ENCODE results near the gene CSNK2B.
"Not testable (repeated sequence)": the region's sequence is repeated elsewhere in the genome, so short reads cannot be mapped to it uniquely, and the experiment has no call there.

The CSNK2B gene

DNA sequence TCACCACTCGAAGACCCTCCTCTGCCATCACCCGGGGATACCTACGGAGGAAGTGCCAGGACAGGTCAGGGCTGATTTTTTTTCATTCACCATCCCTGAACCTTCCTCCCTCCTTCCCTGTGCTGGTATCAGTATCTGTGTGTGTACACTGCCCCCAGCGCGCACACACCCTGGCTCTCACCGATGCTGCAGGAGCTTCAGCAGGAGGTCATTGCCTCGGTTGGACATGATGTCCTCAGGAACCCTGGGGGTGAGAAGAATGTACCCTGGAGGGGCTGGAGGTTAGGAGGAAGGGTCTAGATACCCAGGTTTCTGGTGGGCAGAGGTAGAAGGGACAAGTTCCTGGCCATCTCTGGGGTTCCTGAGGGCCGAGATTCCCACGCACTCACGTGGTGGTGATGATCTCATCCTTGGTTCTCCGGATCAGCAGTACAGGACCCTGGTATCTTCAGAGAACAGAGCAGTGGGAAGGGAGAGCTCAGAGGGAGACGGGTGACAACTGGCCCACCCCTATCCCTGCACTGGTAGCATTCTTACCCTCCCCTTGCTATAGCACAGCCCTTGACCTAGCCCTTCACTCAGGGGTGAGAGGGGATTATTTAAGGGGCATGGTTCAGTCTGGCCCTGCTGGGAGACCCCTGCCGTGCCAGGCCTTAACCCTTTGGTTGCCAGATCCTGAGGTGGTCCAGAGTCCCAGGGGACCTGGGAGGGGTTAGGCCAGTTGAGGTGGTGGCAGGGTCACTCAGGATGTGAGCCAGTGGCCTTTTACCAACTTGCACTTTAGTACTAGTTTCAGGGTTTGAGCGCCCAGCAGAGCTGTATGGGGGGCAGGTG lies 22.2 kb downstream of the CSNK2B start:
- DNase-seq (ENCODE audit: low read depth in 2 of 2), result no peak

DNA sequence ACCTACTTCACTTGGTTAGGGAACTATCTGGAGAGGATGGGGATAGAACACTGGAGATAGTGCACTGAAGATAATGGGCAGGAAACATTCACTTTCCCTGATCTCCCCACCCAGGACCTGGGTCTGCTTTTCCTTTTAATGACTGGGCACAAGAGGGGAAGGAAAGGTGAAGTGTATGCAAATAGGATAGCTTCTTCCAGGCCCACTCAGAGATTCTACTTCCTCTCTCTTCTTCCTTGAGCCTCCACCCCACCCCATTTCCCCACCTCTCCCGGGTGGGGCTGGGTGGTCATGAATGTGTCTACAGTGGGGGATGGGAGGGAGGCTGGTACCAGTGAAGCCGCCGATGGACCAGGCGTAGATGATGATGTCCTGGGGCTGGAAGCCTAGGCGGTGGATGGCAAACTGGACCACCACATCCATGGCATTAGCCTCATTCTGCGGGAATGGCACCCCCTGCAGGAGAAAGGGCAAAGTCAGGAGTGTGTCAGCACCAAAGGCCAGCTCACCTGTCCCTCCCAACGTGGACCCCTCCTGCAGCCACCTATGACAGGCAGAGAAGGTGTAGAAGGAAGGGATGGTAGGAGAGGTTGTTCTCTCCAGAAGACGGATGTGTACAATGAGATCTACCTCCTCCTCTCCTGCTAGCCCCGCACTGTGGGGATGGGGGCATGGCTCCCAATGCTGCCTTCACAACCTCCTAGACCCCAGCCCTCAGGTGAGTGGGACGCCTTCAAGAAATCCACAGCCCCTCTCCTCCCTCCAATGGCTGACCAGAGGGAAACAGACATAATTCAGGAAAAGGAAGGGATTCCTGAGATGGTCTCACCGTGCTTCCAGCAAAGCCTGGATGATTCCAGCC lies 23.6 kb downstream of the CSNK2B start:
- DNase-seq (ENCODE audit: low read depth in 2 of 2), result no peak

DNA sequence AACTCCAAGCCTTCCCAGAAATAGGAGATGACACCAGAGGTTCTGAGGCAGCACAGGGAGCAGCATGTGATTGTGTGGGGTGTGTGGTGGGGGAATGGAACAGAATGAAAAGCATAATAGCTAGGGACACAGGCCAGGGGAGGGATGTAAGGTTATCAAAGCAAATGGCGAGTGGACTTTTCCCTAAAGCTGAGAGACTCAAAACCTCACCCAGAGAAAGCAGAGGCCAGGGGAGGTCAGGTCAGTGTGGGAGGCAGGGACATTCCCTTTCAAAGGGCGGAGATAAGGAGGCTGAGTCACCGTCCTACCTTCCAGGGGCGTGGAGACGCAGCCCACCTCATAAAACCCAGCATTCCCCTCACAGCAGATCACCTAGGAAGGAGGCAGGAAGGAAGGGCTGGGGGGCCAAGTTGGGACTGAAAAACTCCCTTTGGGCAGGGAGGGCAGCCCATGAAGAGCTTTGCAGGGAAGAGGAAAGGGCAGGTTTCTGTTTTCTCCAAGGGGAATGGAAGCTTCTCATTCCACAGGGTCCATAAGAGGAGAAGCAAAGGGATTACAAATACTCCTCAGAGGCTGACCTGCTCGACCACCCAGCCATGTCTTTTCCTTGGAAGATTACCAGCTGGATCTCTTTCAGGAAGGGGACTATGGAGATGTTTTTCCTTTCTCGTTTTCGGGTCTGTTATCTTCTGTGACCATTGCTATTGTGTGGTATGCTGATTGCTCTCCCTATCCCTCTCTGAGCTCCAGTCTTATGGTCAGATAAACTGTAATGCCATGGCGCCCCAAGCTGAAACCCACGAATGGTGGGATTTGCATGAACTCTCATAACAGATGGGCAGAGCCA lies 24.6 kb downstream of the CSNK2B start:
- DNase-seq (ENCODE audit: low read depth in 2 of 2), result no peak

DNA sequence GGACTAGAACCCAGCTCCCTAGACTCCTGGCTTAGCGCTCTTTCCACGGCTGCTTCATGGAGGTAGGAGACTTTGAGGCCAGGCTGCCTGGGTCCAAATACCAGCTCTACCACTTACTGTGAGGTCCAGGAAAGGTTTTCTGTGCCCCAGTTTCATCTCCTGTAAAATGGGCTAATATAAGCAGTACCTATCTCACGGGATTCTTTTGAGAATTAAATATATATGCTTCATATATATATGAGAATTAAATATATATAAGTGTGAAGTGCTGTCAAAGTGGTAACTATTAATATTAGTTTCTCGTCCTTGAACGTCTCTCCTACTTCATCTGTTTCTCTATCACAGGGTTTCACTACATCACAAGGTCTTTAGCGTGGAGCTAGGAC lies 25.2 kb downstream of the CSNK2B start:
- no peak for DNase-seq (ENCODE audit: low read depth in 2 of 2)

DNA sequence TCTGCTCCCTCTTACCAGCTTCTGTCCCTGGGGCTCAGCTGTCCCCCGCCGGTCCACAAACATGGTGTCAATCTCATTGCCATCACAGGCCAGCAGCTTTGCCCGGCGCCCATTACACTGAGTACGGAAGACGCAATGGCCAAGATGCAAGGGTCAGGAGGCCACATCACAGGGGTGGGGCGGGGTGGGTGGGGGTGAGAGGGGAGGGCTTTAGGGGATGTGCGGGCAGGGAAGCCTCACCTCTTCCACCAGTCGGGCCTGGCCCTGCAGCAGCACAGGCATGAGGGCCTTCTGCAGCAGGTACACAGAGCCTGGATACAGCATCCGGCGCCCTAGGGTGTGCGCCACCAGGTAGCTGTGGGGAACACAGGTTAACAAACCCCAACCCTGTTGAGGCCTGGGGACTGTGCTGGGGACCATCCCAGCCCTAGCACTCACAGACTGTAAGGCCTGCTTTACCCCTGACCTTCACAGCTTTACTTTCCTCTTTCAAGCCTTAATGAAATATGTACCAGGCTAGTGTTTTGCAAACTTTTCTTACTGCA lies 25.8 kb downstream of the CSNK2B start:
- no peak for DNase-seq (ENCODE audit: low read depth in 2 of 2)

DNA sequence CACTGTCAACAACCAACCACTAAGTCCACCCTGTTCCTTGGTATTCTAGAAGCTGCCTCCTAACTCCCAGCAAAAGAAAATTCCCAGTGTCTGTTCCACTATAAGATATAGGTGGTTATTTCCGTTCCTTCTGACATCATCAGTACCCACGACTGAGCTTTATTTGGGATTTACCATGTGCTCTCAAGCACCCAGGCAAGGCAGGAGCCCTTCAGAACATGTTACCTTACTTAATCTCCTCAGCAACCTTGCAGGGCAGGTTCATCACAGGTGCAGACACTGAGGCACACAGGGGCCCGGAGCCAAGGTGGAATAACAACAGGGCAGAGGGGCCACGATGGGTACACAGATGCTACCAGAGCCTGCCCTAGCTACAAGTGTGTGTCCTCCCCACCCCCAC lies 26.5 kb downstream of the CSNK2B start:
- no peak for DNase-seq (ENCODE audit: low read depth in 2 of 2)

DNA sequence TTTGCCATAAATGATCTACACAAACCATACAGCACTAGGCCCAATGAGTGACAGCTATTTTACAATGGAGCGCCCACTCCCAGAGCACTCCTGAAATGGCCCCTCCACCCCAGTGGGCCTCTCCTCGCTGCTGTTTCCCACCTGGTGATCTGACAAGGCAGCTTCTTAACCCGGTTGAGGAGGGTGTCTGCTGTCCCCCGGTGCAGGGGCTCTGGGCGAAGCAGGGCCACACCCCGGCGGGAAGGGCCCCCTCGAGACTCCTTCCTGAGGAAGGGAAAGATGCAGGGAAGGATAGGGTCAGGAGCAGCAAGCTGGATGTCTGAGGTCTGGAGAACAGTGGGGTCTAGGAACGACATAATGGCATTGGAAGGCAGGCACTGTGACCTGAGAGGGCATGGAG lies 27.0 kb downstream of the CSNK2B start:
- no peak for DNase-seq (ENCODE audit: low read depth in 2 of 2)

DNA sequence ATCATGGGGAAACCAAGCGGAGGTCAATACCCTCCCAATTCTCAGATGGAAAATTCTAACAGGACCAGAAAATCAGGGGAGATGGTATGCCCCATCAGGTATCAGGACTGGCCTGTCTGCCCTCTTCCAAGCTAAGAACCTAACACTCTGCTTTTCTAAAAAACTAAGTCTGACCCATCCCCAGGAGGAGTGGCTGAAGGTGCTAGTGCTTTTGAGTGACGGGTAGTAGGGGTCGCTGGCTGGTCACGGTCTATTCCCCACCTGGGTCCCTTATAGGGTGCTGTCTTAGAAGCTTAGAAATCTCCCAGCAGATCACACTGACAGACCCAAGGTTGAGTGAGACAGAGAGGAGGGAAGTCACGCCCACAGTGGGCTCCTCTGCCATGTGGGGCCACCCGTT lies 27.7 kb downstream of the CSNK2B start:
- DNase-seq (ENCODE audit: low read depth in 2 of 2), result no peak

DNA sequence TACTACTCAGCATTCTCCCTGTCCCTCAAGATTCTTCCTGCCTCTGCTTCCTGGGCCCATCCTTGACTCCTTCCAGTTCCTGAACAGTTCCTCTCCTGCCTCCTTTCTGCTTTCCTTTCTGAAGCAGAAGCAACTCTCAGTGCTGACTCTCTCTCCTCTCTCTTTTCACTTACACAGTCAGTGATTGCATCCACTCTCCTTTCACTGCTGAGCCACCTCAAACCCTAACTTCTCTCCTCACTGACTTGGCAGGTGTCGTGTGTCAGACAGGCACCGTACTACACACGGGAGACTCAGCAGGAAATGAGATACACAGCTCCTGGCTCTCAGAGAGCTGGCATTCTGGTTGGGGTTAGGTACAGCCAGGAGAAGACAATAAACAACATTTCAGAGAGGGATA lies 31.7 kb downstream of the CSNK2B start:
- no peak for DNase-seq (ENCODE audit: low read depth in 2 of 2)

DNA sequence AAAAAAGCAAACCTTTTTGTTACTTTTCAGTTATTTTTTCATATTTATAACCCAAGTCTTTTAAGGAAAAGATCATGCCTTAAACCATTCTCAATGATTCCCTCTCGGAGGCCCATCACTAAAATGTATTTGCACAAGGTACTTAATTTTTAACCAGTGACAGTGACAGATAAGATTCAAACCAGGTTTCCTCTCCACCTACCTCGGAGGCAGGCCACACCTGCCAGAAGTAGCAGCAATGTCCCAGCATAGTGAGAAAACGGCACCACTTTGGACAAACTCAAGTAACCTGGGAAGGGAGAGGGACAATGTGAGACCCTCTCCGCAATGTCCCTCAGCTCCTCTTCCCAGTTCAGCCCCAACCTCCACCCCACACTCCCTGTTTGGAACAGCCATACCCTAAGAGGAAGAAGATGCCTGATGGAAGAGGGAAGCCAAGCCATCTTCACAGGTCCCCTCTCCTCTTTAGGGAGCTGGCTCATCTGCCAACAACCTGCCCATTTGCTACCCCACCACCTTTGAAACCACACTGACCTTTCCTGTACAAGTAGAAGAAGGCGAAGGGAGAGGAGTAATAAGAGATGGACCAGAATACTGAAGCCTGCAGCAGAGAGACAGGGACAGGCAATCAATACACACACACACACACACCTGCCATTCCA lies 35.0 kb downstream of the CSNK2B start:
- no peak for DNase-seq (ENCODE audit: low read depth in 2 of 2)

DNA sequence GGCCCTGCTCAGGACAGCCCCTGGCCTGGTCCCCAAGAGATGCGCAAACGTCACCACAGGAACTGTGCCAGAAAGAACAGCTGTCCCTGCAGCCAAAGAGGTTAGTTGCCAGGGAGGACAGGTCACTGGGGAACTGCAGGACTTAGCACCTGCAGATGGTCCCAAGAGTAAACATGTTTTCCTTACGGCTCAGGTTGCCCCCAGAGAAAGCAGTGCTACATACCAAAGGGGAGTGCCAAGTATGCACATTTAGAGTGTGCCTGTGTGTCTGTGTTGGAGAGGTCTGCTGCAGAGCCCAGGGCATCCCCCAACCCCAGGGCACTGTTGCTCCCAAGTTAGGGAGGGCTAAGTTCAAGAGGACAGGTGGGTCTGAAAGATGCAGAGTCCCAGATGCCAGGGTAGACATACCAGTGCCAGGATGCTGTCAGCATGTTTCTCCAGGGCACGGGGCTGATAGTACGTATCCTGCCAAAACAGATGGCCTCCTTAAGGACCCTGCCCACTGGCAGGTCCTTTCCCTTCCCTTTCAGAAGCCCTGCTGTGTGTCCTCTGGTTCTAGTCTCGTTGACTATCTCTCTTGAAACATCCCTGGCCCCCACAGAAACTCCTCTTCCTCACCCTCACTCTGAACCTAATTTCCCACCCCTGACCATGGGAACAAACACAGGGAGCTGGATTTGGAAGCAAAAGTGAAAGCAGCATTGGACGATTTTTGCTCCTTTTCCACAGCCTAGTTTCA lies 36.0 kb downstream of the CSNK2B start:
- no peak for DNase-seq (ENCODE audit: low read depth in 2 of 2)

DNA sequence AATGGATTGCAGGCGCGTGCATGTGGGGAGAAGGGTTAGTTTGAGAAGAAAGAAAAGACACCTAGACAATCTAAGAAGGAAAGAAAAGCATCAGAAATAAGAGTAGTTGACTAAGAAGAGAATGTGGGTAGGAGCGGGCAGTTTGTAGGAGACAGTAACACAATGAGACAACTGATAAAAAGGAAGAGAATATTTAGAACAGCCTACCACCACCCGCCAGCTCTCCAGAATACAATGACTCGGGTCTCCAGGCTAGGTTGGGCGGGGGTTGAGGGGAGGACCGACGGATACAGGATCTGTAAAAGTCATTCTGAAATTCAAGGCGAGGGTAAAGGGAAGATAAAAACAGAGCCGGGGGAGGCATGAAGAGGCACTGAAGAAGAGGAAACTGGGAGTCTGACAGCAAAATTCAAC lies 36.5 kb downstream of the CSNK2B start:
- DNase-seq (ENCODE audit: low read depth in 2 of 2), result no peak

DNA sequence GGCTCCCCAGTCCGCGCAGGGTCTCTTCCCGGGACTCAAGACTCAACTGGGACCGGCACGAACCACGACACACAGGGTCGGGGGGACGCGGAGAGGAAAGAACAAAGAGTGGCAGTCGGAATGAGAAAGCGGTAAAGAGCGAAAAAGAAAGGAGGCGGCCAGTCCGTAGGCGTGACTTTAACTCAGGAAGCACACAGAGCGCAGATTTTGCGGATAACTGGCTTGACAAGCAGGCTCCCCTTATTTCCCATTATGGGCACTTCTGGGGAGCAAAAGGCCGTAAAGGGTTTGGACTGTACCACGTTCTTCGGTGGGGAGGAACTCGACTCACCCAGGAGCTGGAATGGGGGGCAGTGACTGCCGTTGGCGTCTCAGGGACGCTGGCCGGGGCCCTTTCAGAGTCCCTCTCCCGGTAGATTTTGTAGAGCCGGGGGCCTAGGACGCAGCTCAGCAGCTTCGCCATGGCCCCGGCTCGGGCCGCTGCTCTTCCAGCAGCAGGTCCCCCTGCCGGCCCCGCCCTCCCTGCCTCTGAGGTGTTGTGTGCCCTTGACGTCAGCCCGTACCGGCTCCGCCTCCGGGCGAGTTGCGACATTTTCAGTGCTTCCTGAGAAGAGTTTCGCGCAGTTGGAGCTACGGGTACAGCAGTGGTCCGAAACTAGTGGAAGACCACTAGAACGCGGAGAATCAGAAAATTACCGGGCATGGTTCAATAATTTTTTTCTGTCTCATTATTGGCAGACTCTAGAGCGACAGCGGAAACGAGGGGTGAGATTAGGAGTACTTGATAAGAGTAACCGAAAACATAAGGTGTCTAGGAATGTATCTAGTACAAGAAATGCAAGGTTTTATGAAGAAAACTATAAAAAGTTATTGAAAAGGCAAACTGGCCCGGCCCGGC lies 37.2 kb downstream of the CSNK2B start, which contains the start of gene ABHD16A:
Gene ABHD16A, minus strand, starts transcription at position 506 of the 898 bp plus-strand sequence. Its CDS starts 43 bp downstream, at position 463.
- DNase-seq (ENCODE audit: low read depth in 2 of 2), result peak; percentile 91 to 92

DNA sequence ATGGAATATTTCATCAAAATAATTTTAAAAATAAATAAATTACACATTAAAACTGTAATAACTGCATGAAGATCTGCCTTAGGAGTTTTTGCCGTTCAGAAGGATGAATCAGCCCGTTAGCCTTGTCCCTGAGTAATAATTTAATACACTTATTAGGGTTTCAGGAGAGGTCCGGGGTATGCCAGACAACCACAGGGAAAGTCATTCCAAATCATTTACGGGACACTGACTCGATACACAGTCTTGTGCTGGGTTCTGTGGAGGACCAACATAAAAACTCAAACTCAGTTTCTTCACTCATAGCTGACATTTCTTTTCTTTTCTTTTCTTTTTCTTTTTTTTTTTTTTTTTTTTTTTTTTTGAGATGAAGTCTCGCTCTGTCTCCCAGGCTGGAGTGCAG lies 40.1 kb downstream of the CSNK2B start:
- no peak for DNase-seq (ENCODE audit: low read depth in 2 of 2)

DNA sequence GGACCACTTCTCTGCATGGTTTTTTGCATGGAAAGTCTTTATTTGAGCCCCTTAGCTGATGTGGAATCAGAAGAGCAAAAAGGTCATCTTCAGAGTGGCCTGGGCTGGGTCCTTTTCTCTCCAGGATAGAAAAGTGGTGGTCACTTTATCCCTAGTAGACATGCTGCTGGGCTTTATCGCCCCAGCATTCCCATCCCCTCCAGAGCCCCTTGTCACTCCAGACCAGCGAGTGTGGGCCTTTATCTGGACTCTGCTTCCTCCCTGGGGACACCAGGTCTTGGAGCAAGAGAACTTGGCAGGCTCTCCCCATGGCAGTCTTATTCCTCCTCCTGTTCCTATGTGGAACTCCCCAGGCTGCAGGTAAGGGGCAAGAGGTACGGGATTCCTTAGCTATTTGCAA lies 40.7 kb downstream of the CSNK2B start, which contains the start of gene LY6G6F:
Gene LY6G6F, plus strand, starts transcription at position 268 of the 400 bp plus-strand sequence. Its CDS starts 41 bp downstream, at position 309.
- DNase-seq (ENCODE audit: low read depth in 2 of 2), result no peak

DNA sequence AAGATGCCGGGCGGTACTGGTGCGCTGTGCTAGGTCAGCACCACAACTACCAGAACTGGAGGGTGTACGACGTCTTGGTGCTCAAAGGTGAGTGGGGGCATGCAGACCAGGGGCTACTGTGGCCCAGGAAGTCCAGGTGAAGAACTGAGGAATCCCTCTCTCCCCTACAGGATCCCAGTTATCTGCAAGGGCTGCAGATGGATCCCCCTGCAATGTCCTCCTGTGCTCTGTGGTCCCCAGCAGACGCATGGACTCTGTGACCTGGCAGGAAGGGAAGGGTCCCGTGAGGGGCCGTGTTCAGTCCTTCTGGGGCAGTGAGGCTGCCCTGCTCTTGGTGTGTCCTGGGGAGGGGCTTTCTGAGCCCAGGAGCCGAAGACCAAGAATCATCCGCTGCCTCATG lies 41.8 kb downstream of the CSNK2B start:
- no peak for DNase-seq (ENCODE audit: low read depth in 2 of 2)

DNA sequence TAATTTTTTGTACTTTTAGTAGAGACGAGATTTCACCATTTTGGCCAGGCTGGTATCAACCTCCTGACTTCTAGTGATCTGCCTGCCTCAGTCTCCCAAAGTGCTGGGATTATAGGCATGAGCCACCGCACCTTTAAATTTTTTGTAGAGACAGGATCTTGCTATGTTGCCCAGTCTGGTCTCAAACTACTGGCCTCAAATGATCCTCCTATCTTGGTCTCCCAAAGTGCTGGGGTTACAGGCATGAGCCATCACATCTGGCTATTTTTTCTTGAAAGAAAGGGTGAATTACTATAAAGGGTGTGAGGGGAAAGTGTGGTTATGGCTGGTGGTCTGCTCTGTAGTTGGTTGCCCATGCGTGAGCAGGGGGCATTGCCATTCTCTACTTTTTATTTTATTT lies 42.3 kb downstream of the CSNK2B start:
- DNase-seq (ENCODE audit: low read depth in 2 of 2), result no peak

DNA sequence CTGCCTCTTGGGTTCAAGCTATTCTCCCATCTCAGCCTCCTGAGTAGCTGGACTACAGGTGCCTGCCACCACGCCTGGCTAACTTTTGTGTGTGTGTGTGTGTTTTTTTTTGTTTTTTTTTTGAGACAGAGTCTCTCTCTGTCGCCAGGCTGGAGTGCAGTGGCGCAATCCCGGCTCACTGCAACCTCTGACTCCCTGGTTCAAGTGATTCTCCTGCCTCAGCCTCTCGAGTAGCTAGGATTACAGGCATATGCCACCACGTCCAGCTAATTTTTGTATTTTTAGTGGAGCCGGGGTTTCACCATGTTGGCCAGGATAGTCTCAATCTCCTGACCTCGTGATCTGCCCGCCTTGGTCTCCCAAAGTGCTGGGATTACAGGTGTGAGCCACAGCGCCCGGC lies 43.3 kb downstream of the CSNK2B start:
- not testable (repeated sequence) for DNase-seq (ENCODE audit: low read depth in 2 of 2)

DNA sequence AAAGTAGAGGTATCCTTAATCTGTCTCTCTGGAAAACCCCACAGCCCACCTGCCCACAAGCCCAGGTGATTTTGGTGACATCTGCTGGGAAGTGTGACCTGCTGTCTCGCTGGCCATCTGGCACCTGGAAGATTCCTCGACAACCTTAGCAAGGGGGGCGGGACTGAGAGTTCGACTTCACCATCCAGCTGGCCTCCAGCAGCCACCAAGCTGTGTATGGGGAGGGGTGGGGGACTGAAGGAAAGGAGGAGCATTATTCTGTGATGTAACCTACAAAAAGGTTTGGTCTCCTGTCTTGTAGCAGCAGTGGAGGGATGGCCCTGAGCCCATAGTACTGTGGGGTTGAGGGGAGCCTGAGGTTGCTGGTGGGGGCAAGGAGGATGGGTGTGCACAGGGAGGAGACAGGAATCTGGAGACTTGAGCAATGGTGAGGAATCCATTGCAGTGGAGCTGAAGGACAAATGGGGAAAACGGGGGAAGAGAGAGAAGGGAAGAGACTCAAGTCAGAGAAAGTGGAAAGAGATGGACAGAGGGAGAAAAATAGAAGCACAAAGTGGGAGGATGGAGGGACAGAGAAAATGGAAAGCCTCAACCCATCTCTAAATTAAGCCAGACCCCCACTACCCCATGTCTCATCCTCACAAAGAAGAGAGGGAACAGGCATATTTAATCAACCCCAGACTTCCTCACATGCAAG lies 44.8 kb downstream of the CSNK2B start:
- DNase-seq (ENCODE audit: low read depth in 2 of 2), result no peak

All from stimulated activated CD4-positive, alpha-beta T cell treated with anti-CD3 and anti-CD28 coated beads, Interleukin-1b, Interleukin-23, amount 100 ng/mL, for 1 hour (primary cell).